UCSD-AML1 (cell line): ENCODE measurements around the gene EPB41.

Experiments
- DNase-seq: peaks from one replicate; lab custom pipeline; 2025; ENCODE audit not compliant: unreplicated experiment; lab: John Stamatoyannopoulos, UW

EPB41 gene

DNA sequence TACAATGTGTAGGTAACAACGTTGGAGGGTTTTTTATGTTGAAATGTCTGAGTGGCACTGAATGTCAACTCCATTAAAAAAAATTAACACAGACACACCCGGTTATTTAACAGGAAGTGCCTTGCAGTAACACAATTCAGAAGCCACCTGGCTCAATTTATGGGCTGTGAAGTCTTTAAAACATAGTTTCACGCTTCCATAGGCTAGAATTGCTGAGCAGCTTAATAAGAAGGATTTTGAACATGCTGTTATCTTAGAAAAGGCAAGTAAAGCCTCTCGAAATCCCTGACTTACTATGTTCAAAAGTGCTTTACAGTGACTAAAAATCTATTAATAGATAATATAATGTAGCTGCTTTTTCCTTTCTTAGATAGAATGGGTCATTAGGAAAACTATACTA lies 247.7 kb downstream of the EPB41 start:
- no peak for DNase-seq

DNA sequence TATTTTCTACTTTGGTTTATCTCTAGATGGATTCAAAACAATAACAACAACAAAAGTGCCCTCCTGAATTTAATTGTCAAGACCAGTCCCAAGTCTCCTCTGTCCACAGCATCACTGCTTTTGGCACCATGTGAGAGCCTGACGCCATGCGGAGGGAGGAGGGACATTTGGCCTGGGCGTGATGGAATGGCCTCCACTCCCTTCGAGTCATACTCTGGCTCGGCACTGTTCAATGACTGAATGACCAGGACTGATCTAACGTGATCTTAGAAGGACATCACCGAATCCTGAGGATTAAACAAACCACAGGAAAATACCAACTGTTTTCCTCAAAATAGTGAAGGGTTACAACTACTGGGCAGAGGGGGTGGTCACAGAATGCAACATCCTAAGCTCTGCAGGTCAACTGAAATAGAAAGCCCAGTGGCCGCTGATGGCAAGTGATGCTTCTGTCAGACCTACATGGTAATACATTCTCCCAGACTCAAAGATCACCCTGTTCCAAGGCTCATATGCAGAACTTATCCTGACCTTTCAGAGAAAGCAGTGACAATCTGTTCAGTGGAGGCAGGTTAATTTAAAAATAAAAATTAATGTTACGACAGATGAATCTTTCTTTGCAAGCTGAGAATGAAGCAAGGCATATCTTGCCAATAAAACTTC lies 248.2 kb downstream of the EPB41 start:
- no peak for DNase-seq

DNA sequence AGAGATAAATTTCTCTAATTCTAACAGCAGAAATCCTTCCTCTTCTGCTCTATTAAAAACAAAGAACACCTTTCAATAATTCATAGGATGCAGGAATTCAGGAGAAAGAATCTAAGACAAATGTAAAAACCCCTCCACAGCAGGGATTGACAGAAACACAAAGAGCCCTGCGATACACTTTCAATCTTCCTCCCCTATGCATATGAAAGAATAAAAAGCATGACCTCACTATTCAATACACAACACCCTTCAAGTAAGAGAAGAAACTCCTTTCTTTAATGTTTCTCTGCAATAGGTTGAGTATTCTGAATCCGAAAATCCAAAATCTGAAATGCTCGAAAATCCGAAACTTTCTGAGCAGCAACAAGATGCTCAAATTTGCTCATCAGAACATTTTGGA lies 250.2 kb downstream of the EPB41 start:
- DNase-seq: no peak

DNA sequence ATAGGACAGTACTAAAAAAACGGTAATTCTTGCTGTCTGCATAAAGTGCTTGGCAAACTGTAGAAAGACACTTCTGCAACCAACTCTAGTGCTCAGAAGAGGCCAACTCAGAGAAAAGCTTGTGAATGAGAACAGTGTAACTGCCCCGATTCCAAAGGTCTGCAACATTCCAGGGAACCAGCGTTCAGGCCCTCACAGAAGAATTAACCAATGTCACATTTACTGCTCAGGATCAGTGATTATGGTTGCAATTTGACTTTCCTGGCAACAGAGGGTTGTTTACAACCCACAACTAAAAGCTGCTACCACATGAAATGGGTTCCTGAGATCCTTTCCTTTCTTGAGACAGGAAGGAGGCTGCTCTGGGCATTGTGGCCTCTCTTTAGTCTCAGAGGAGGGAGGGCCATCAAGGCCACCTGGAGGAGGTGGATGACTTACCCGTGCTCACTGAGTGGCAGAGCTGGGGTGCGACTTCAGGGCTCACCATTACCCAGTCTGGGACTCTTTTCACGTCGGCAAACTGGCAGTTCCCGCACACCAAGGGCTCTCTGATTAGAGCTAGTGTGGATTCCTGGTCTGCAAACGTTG lies 252.0 kb downstream of the EPB41 start:
- DNase-seq: no peak

DNA sequence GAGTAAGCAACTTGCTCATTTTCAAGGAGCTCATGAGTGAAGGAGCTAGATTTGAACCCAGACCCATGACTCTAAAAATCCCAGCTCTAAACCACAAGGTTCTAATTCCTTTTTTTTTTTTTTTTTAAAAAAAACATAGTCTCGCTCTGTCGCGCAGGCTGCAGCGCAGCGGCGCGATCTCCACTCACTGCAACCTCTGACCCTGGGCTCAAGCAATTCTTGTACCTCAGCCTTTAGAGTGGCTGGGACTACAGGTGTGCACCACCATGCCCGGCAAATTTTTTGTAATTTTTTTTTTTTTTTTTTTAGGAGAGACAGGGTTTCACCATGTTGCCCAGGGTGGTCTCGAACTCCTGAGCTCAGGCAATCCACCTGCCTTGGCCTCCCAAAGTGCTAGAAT lies 253.5 kb downstream of the EPB41 start:
- no peak for DNase-seq
